Measurements from ENCODE around the gene TARS3. TPM values are rescaled to one million over a fixed set of nuclear protein-coding genes. Genes with fewer than 3 reads are reported as not detected.

TARS3 gene
- total and polyA plus RNA-seq, 8 donors, result 4.4 to 9.3 (median 7.4) TPM

- Histone ChIP-seq H3K9me3 (no peaks in the 10 kb centered on the region), H3K4me3 (no peak overlapping the region), H3K36me3 (no peaks in the 10 kb centered on the region), H3K27ac (no peak overlapping the region), H3K27me3 (no peaks in the 10 kb centered on the region), H3K4me1 (peaks cover 5 to 13% (median 12%) of the 10 kb centered on the region in 3 donors)
- TF ChIP-seq CTCF (IDR thresholded peaks at IDR 0.05), result no peak
- intact Hi-C loops (cut with DNase I), result no loop called here
- 74 to 80% methylated on average over 11 of the region's 11 CpGs for WGBS, 2 donors
- FAIRE-seq (no peak), DNase-seq (peak in 1 of 6 donors; percentile 42), ATAC-seq (no peak)
Observed at GRCh38 chr15:101612676-101613075, 111.6 kb downstream of the TARS3 start.

GRCh38 chr15:101611580-101612299 lies 112.5 kb downstream of the TARS3 start:
- H3K9me3 ChIP-seq, result no peaks in the 10 kb centered on the region
- peaks cover 5 to 13% (median 12%) of the 10 kb centered on the region in 3 donors for H3K4me1 ChIP-seq
- H3K27ac ChIP-seq, result no peak overlapping the region
- peak in 1 of 6 donors; percentile 20 for DNase-seq
- no peaks in the 10 kb centered on the region for H3K27me3 ChIP-seq
- no peak for TF ChIP-seq CTCF (IDR thresholded peaks at IDR 0.05)
- no peak for ATAC-seq
- FAIRE-seq, result no peak
- H3K36me3 ChIP-seq, result no peaks in the 10 kb centered on the region
- intact Hi-C loops (cut with DNase I), result no loop called here
- no peak overlapping the region for H3K4me3 ChIP-seq
- 85 to 86% methylated on average over 10 of the region's 10 CpGs for WGBS, 2 donors

GRCh38 chr15:101611007-101611406 lies 113.3 kb downstream of the TARS3 start:
- H3K4me3 ChIP-seq, result no peak overlapping the region
- TF ChIP-seq CTCF (IDR thresholded peaks at IDR 0.05), result no peak
- H3K9me3 ChIP-seq, result no peaks in the 10 kb centered on the region
- H3K4me1 ChIP-seq, result peaks cover 0 to 8% (median 5%) of the 10 kb centered on the region in 3 donors
- WGBS, 2 donors, result 85 to 86% methylated on average over 15 of the region's 15 CpGs
- H3K27ac ChIP-seq, result no peak overlapping the region
- intact Hi-C loops (cut with DNase I), result no loop called here
- FAIRE-seq, result no peak
- no peak for DNase-seq
- H3K36me3 ChIP-seq, result no peaks in the 10 kb centered on the region
- no peaks in the 10 kb centered on the region for H3K27me3 ChIP-seq
- no peak for ATAC-seq

GRCh38 chr15:101610611-101611000 lies 113.7 kb downstream of the TARS3 start:
- H3K36me3 ChIP-seq, result no peaks in the 10 kb centered on the region
- H3K27me3 ChIP-seq, result no peaks in the 10 kb centered on the region
- no peak overlapping the region for H3K27ac ChIP-seq
- H3K4me3 ChIP-seq, result no peak overlapping the region
- intact Hi-C loops (cut with DNase I), result no loop called here
- 87 to 97% methylated on average over 8 of the region's 8 CpGs for WGBS, 2 donors
- DNase-seq, result peak in 1 of 6 donors; percentile 43
- peaks cover 0 to 4% (median 1%) of the 10 kb centered on the region in 3 donors for H3K4me1 ChIP-seq
- FAIRE-seq, result no peak
- no peak for TF ChIP-seq CTCF (IDR thresholded peaks at IDR 0.05)
- H3K9me3 ChIP-seq, result no peaks in the 10 kb centered on the region
- ATAC-seq, result no peak

Data from pancreas (tissue), 10 donors.